Measurements from ENCODE around the gene PRDM13.

GRCh38 chr6:99573980-99574617 lies 32.5 kb upstream of the PRDM13 start:
- TF ChIP-seq POLR2A (IDR thresholded peaks at IDR 0.05; ENCODE audit: low read length) (no peak), GATA1 (IDR thresholded peaks at IDR 0.05; ENCODE audit: low read depth, low read length) (no peak)

All from erythroblast (primary cell).